Activated T-cell treated with anti-CD3 and anti-CD28 coated beads, Interleukin-2, amount 50 U/mL, for 4 hours (primary cell): Measurements from ENCODE around the gene NUP210. TPM values are rescaled to one million over a fixed set of nuclear protein-coding genes. Genes with fewer than 3 reads are reported as not detected.

Experiments used
- ATAC-seq, 2 donors: fragments of 200-7000 bp; cut with Tn5 transposase; one replicate each; pipeline ENCODE4 v1.10.0; 2021
- DNase-seq: peaks from one replicate; pipeline ENCODE4 v3.0.0-alpha.2; 2020
- H3K27me3 Mint-ChIP-seq: one replicate; pipeline ENCODE4 v1.8.0; 2021; ENCODE audit warnings: low read depth, mixed read lengths
- H3K36me3 Mint-ChIP-seq: one replicate; pipeline ENCODE4 v1.8.0; 2022; ENCODE audit warnings: mixed read lengths; ENCODE audit not compliant: insufficient read depth
- H3K4me1 Mint-ChIP-seq: one replicate; pipeline ENCODE4 v1.8.0; 2021; ENCODE audit warnings: low read depth, mixed read lengths
- H3K4me3 Mint-ChIP-seq: one replicate; pipeline ENCODE4 v1.8.0; 2021; ENCODE audit warnings: mild to moderate bottlenecking, moderate library complexity, mixed read lengths
- H3K9me3 Mint-ChIP-seq: one replicate; pipeline ENCODE4 v1.8.0; 2021; ENCODE audit warnings: mixed read lengths
- total RNA-seq, 3 donors: library from RNA; stranded (reverse); gene quantifications; one replicate each; pipeline ENCODE4 v1.2.1, GENCODE V29; 2021

Gene NUP210
- total RNA-seq, 3 donors from 2014 or later, result 80.3 to 83.4 (median 82.0) TPM

- Mint-ChIP-seq H3K4me1 (peaks cover 2% of the 10 kb centered on the region), H3K9me3 (peaks cover 23% of the 10 kb centered on the region), H3K4me3 (no peak overlapping the region), H3K36me3 (peaks cover 2% of the 10 kb centered on the region), H3K27me3 (peaks cover 45% of the 10 kb centered on the region)
- ATAC-seq (no peak), DNase-seq (no peak)
These were observed 132.3 kb downstream of the NUP210 start for GRCh38 chr3:13287833-13288232.

GRCh38 chr3:13286873-13287272 is 133.2 kb downstream of the NUP210 start:
- H3K27me3 Mint-ChIP-seq, result peaks cover 44% of the 10 kb centered on the region
- DNase-seq (no peak), ATAC-seq (no peak)
- H3K4me3 Mint-ChIP-seq, result no peak overlapping the region
- H3K36me3 Mint-ChIP-seq, result peaks cover 2% of the 10 kb centered on the region
- H3K4me1 Mint-ChIP-seq, result peaks cover 2% of the 10 kb centered on the region
- peaks cover 23% of the 10 kb centered on the region for H3K9me3 Mint-ChIP-seq

- DNase-seq (no peak), ATAC-seq (no peak)
- peaks cover 2% of the 10 kb centered on the region for H3K36me3 Mint-ChIP-seq
- H3K27me3 Mint-ChIP-seq, result peaks cover 53% of the 10 kb centered on the region
- peaks cover 5% of the 10 kb centered on the region for H3K4me1 Mint-ChIP-seq
- no peak overlapping the region for H3K4me3 Mint-ChIP-seq
- peaks cover 23% of the 10 kb centered on the region for H3K9me3 Mint-ChIP-seq
These were observed 135.0 kb downstream of the NUP210 start for GRCh38 chr3:13285007-13285567.

- DNase-seq, result no peak
- Mint-ChIP-seq H3K4me3 (peak overlapping the region; percentile 69), H3K4me1 (peaks cover 5% of the 10 kb centered on the region), H3K36me3 (peaks cover 2% of the 10 kb centered on the region), H3K9me3 (peaks cover 23% of the 10 kb centered on the region), H3K27me3 (peaks cover 55% of the 10 kb centered on the region)
- no peak for ATAC-seq
These were observed 136.3 kb downstream of the NUP210 start for GRCh38 chr3:13283877-13284264.

- Mint-ChIP-seq H3K4me1 (peaks cover 5% of the 10 kb centered on the region), H3K4me3 (peak overlapping the region; percentile 69), H3K36me3 (peaks cover 2% of the 10 kb centered on the region), H3K9me3 (peaks cover 23% of the 10 kb centered on the region), H3K27me3 (peaks cover 58% of the 10 kb centered on the region)
- ATAC-seq, result peak; percentile 61 to 64
- no peak for DNase-seq
These were observed 136.9 kb downstream of the NUP210 start for GRCh38 chr3:13282986-13283876.

- no peak for DNase-seq
- H3K27me3 Mint-ChIP-seq, result peaks cover 56% of the 10 kb centered on the region
- peaks cover 2% of the 10 kb centered on the region for H3K36me3 Mint-ChIP-seq
- H3K4me3 Mint-ChIP-seq, result no peak overlapping the region
- peak; percentile 54 to 62 for ATAC-seq
- peaks cover 5% of the 10 kb centered on the region for H3K4me1 Mint-ChIP-seq
- H3K9me3 Mint-ChIP-seq, result peaks cover 23% of the 10 kb centered on the region
These were observed 137.7 kb downstream of the NUP210 start for GRCh38 chr3:13282358-13282985.

- ATAC-seq (no peak), DNase-seq (no peak)
- Mint-ChIP-seq H3K4me1 (peaks cover 5% of the 10 kb centered on the region), H3K36me3 (peaks cover 2% of the 10 kb centered on the region), H3K4me3 (peak overlapping the region; percentile 73), H3K27me3 (peaks cover 54% of the 10 kb centered on the region), H3K9me3 (peaks cover 15% of the 10 kb centered on the region)
These were observed 138.4 kb downstream of the NUP210 start for GRCh38 chr3:13281507-13282357.

- peak overlapping the region; percentile 73 for H3K4me3 Mint-ChIP-seq
- H3K4me1 Mint-ChIP-seq, result peaks cover 5% of the 10 kb centered on the region
- peaks cover 9% of the 10 kb centered on the region for H3K9me3 Mint-ChIP-seq
- ATAC-seq (no peak), DNase-seq (no peak)
- H3K27me3 Mint-ChIP-seq, result peaks cover 47% of the 10 kb centered on the region
- no peaks in the 10 kb centered on the region for H3K36me3 Mint-ChIP-seq
These were observed 139.2 kb downstream of the NUP210 start for GRCh38 chr3:13280811-13281506.

GRCh38 chr3:13280122-13280790 is 139.9 kb downstream of the NUP210 start:
- Mint-ChIP-seq H3K4me3 (no peak overlapping the region), H3K4me1 (peaks cover 5% of the 10 kb centered on the region), H3K36me3 (no peaks in the 10 kb centered on the region), H3K9me3 (peaks cover 9% of the 10 kb centered on the region), H3K27me3 (peaks cover 46% of the 10 kb centered on the region)
- no peak for ATAC-seq
- DNase-seq, result no peak

GRCh38 chr3:13279532-13279910 is 140.6 kb downstream of the NUP210 start:
- H3K27me3 Mint-ChIP-seq, result peaks cover 42% of the 10 kb centered on the region
- peaks cover 5% of the 10 kb centered on the region for H3K4me1 Mint-ChIP-seq
- H3K9me3 Mint-ChIP-seq, result peaks cover 8% of the 10 kb centered on the region
- H3K36me3 Mint-ChIP-seq, result no peaks in the 10 kb centered on the region
- no peak overlapping the region for H3K4me3 Mint-ChIP-seq
- ATAC-seq (no peak), DNase-seq (no peak)

- Mint-ChIP-seq H3K4me1 (peaks cover 4% of the 10 kb centered on the region), H3K4me3 (no peak overlapping the region), H3K27me3 (peaks cover 39% of the 10 kb centered on the region), H3K9me3 (peaks cover 3% of the 10 kb centered on the region), H3K36me3 (no peaks in the 10 kb centered on the region)
- no peak for ATAC-seq
- no peak for DNase-seq
These were observed 141.2 kb downstream of the NUP210 start for GRCh38 chr3:13278783-13279531.

- peaks cover 3% of the 10 kb centered on the region for H3K4me1 Mint-ChIP-seq
- peaks cover 32% of the 10 kb centered on the region for H3K27me3 Mint-ChIP-seq
- no peak overlapping the region for H3K4me3 Mint-ChIP-seq
- H3K9me3 Mint-ChIP-seq, result no peaks in the 10 kb centered on the region
- ATAC-seq (no peak), DNase-seq (no peak)
- H3K36me3 Mint-ChIP-seq, result no peaks in the 10 kb centered on the region
These were observed 142.1 kb downstream of the NUP210 start for GRCh38 chr3:13277860-13278531.
